CD4-positive, alpha-beta T cell (primary cell): ENCODE results near the gene USP40. TPM values are rescaled to one million over a fixed set of nuclear protein-coding genes. Genes with fewer than 3 reads are reported as not detected.

Source experiments
- ATAC-seq: fragments of 200-7000 bp; cut with Tn5 transposase; one replicate; pipeline ENCODE4 v1.10.0; 2022; ENCODE audit warnings: mild to moderate bottlenecking; ENCODE audit not compliant: poor library complexity
- CTCF ChIA-PET: fragments of 350-600 bp; sonication (Branson Sonifier 250); formaldehyde crosslinking; loops from one replicate; lab custom pipeline; 2021; ENCODE audit warnings: antibody characterized with exemption, inconsistent platforms; lab: Charles Lee
- POLR2A ChIA-PET: fragments of 350-600 bp; sonication (Branson Sonifier 250); formaldehyde crosslinking; loops from one replicate; lab custom pipeline; 2021; ENCODE audit warnings: antibody characterized with exemption, inconsistent platforms; lab: Charles Lee
- DNase-seq, 14 experiments: peaks; one replicate each; pipeline ENCODE4 v3.0.0-alpha.2; 2013 to 2020; ENCODE audit warnings: mixed read lengths in 2 of 14
- H3K27ac ChIP-seq, 2 donors: one replicate each; pipeline versions ENCODE4 v1.5.1 to v1.7.0; 2013; ENCODE audit warnings: low read length in 2 of 2, low read depth in 1 of 2, mild to moderate bottlenecking in 1 of 2
- H3K27me3 ChIP-seq, 2 experiments: 1 replicate in 1 of 2; 2 replicates in 1 of 2; pipeline versions ENCODE4 v1.6.1 to v1.7.0; 2013; ENCODE audit warnings: low read length in 2 of 2, control low read depth in 1 of 2, mild to moderate bottlenecking in 1 of 2, moderate library complexity in 1 of 2; ENCODE audit not compliant: insufficient read depth in 2 of 2, control insufficient read depth in 1 of 2
- H3K36me3 ChIP-seq: one replicate; pipeline ENCODE4 v1.6.1; 2013; ENCODE audit warnings: low read length, control low read depth; ENCODE audit not compliant: insufficient read depth
- H3K4me1 ChIP-seq: one replicate; pipeline ENCODE4 v1.6.1; 2013; ENCODE audit warnings: low read length, control low read depth; ENCODE audit not compliant: insufficient read depth
- H3K4me3 ChIP-seq: one replicate; pipeline ENCODE4 v1.5.1; 2013; ENCODE audit warnings: mild to moderate bottlenecking, low read length, moderate library complexity
- H3K9me3 ChIP-seq, 2 experiments: 1 replicate in 1 of 2; 2 replicates in 1 of 2; pipeline versions ENCODE4 v1.6.1 to v1.7.0; 2013; ENCODE audit warnings: low read length in 2 of 2, mild to moderate bottlenecking in 2 of 2, control low read depth in 1 of 2, moderate library complexity in 1 of 2; ENCODE audit not compliant: control insufficient read depth in 1 of 2, insufficient read depth in 1 of 2
- H3K27ac Mint-ChIP-seq: one replicate; pipeline ENCODE4 v1.8.0; 2020; ENCODE audit warnings: mixed read lengths
- H3K27me3 Mint-ChIP-seq: one replicate; pipeline ENCODE4 v1.8.0; 2021; ENCODE audit warnings: mixed read lengths
- H3K36me3 Mint-ChIP-seq: one replicate; pipeline ENCODE4 v1.8.0; 2021; ENCODE audit warnings: low read depth, mixed read lengths
- H3K4me1 Mint-ChIP-seq: one replicate; pipeline ENCODE4 v1.8.0; 2021; ENCODE audit warnings: low read depth, mixed read lengths
- H3K4me3 Mint-ChIP-seq: one replicate; pipeline ENCODE4 v1.8.0; 2020; ENCODE audit warnings: mild to moderate bottlenecking, mixed read lengths
- H3K9me3 Mint-ChIP-seq: one replicate; pipeline ENCODE4 v1.8.0; 2020; ENCODE audit warnings: mixed read lengths
- intact Hi-C, 2 experiments: fragments of 100-400 bp; cut with DNase I in 1 of 2; cut with micrococcal nuclease in 1 of 2; formaldehyde crosslinking; loops; one replicate each; pipeline versions ENCODE4 v1.15.1 to v1.9.0; 2023 to 2025; cut with DNase I, micrococcal nuclease
- total RNA-seq, 174 experiments: library from RNA in 2 of 174; stranded (reverse) in 2 of 174; gene quantifications; one replicate each; pipeline ENCODE4 v1.2.3 and lab custom pipeline; 2021 to 2026
- TF ChIP-seq, protein P1 (sequence below): fragments of 200-600 bp; IDR thresholded peaks from one replicate; pipeline ENCODE4 v1.8.0; 2022; ENCODE audit warnings: antibody characterized with exemption, mild to moderate bottlenecking

The USP40 gene
- total RNA-seq, 2 experiments from 2014 or later = 7.2 to 8.7 TPM

DNA sequence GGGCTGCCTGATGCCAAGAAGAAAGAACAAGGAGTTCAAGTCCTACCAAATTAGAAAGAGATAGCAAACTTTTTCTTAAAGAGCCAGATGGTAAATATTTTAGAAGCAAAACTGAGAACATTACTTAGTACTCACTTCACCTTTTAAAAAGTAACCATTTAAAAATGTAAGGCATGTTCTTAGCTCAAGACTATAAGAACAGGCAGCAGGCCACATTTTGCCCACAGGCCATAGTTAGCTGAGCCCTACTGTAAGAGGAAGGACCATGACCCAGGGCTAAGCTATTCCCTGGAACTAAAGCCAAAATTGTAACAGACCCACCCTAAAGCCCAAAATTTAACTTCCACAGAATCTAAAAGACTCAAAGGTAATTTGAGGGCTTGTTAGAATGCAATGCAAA, 31.3 kb downstream of the USP40 start:
- peaks cover 10% of the 10 kb centered on the region for H3K36me3 ChIP-seq
- H3K27ac ChIP-seq = no peak overlapping the region
- Mint-ChIP-seq H3K36me3 (peaks cover 28% of the 10 kb centered on the region), H3K9me3 (no peaks in the 10 kb centered on the region), H3K27me3 (no peaks in the 10 kb centered on the region), H3K4me3 (no peak overlapping the region), H3K27ac (no peak overlapping the region), H3K4me1 (no peaks in the 10 kb centered on the region)
- no peak overlapping the region for H3K4me3 ChIP-seq
- no peaks in the 10 kb centered on the region for H3K9me3 ChIP-seq
- ChIA-PET CTCF (no interaction called here), POLR2A (interaction anchor here (0.6 kb wide), 1 partner anchor 480 kb away, joined by 3 read pairs; no protein-coding TSS in a partner anchor)
- intact Hi-C loops = no loop called here
- TF ChIP-seq, protein P1, sequence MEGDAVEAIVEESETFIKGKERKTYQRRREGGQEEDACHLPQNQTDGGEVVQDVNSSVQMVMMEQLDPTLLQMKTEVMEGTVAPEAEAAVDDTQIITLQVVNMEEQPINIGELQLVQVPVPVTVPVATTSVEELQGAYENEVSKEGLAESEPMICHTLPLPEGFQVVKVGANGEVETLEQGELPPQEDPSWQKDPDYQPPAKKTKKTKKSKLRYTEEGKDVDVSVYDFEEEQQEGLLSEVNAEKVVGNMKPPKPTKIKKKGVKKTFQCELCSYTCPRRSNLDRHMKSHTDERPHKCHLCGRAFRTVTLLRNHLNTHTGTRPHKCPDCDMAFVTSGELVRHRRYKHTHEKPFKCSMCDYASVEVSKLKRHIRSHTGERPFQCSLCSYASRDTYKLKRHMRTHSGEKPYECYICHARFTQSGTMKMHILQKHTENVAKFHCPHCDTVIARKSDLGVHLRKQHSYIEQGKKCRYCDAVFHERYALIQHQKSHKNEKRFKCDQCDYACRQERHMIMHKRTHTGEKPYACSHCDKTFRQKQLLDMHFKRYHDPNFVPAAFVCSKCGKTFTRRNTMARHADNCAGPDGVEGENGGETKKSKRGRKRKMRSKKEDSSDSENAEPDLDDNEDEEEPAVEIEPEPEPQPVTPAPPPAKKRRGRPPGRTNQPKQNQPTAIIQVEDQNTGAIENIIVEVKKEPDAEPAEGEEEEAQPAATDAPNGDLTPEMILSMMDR = no peak
- DNase-seq (no peak), ATAC-seq (no peak)
- H3K27me3 ChIP-seq = no peaks in the 10 kb centered on the region
- H3K4me1 ChIP-seq = no peaks in the 10 kb centered on the region

DNA sequence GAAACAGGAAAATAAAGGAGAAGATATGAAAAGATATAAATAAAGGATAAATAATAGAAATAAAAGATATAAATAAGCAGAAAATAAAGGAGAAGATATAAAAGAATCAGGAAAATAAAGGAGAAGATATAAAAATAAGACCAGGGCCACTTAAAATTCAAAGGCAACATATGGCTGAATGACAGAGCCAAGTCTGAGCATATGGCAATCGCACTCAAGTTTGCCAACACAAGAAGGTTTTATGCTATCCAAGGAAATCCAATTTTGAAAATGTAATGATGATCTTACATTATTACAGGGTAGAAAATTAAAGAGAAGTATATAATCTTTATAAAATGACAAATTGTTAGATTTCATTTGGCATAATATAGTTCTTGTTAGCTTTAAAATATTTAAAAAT, 33.6 kb downstream of the USP40 start:
- Histone ChIP-seq H3K4me3 (no peak overlapping the region), H3K36me3 (peaks cover 10% of the 10 kb centered on the region), H3K27me3 (no peaks in the 10 kb centered on the region), H3K9me3 (no peaks in the 10 kb centered on the region), H3K4me1 (no peaks in the 10 kb centered on the region), H3K27ac (no peak overlapping the region)
- H3K27ac Mint-ChIP-seq = no peak overlapping the region
- TF ChIP-seq, protein P1 = no peak
- no peaks in the 10 kb centered on the region for H3K27me3 Mint-ChIP-seq
- CTCF ChIA-PET = no interaction called here
- H3K36me3 Mint-ChIP-seq = peaks cover 34% of the 10 kb centered on the region
- intact Hi-C loops = no loop called here
- DNase-seq (no peak), ATAC-seq (no peak)
- no peaks in the 10 kb centered on the region for H3K9me3 Mint-ChIP-seq
- no peaks in the 10 kb centered on the region for H3K4me1 Mint-ChIP-seq
- POLR2A ChIA-PET = no interaction called here
- H3K4me3 Mint-ChIP-seq = no peak overlapping the region

DNA sequence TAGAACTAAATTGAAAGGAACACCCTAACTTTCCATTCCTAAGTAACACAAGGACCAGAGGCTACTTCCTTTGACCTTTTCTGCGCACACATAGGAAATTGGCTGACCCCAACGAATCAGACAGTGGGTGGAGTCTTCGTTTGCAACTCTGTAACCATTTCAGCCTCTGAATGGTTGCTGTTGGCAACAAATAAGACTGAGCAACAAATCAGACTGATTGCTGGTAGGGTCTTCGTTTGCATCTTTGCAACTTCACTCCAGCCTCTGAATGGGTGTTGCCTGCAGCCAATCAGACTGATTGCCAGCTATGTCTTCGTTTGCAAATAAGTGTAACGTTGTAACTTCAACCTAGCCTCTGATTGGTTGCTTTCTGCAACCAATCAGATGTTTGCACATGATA, 34.6 kb downstream of the USP40 start:
- Histone ChIP-seq H3K4me3 (no peak overlapping the region), H3K9me3 (no peaks in the 10 kb centered on the region), H3K27me3 (no peaks in the 10 kb centered on the region), H3K27ac (no peak overlapping the region), H3K4me1 (no peaks in the 10 kb centered on the region), H3K36me3 (peaks cover 14% of the 10 kb centered on the region)
- Mint-ChIP-seq H3K9me3 (no peaks in the 10 kb centered on the region), H3K36me3 (peaks cover 34% of the 10 kb centered on the region), H3K4me1 (no peaks in the 10 kb centered on the region), H3K27me3 (no peaks in the 10 kb centered on the region), H3K4me3 (no peak overlapping the region), H3K27ac (no peak overlapping the region)
- TF ChIP-seq, protein P1 = no peak
- intact Hi-C loops = no loop called here
- DNase-seq = no peak
- ATAC-seq = no peak
- POLR2A ChIA-PET = no interaction called here
- CTCF ChIA-PET = no interaction called here
